CD8-positive, alpha-beta memory T cell (primary cell): ENCODE data around the gene PTGIS. TPM values are rescaled to one million over a fixed set of nuclear protein-coding genes. Genes with fewer than 3 reads are reported as not detected.

Experiments
- CTCF ChIA-PET: fragments of 350-600 bp; sonication (Branson Sonifier 250); formaldehyde crosslinking; loops from one replicate; lab custom pipeline; 2021; ENCODE audit warnings: antibody characterized with exemption; lab: Charles Lee
- POLR2A ChIA-PET: fragments of 350-600 bp; sonication (Branson Sonifier 250); formaldehyde crosslinking; loops from one replicate; lab custom pipeline; 2021; ENCODE audit warnings: antibody characterized with exemption; lab: Charles Lee
- DNase-seq, 5 donors: peaks; one replicate each; pipeline versions ENCODE4 v3.0.0 to v3.0.0-alpha.2; 2020 to 2022; ENCODE audit warnings: mixed read lengths in 1 of 5
- H3K27ac ChIP-seq: one replicate; pipeline ENCODE4 v1.7.0; 2013; ENCODE audit warnings: low read depth, mild to moderate bottlenecking, low read length, moderate library complexity
- H3K27me3 ChIP-seq: 2 replicates; pipeline ENCODE4 v1.7.0; 2013; ENCODE audit warnings: low read length, mild to moderate bottlenecking; ENCODE audit not compliant: insufficient read depth, poor library complexity, severe bottlenecking
- H3K36me3 ChIP-seq: 2 replicates; pipeline ENCODE4 v1.7.0; 2013; ENCODE audit warnings: mild to moderate bottlenecking, low read length, moderate library complexity; ENCODE audit not compliant: insufficient read depth
- H3K4me1 ChIP-seq: 2 replicates; pipeline ENCODE4 v1.7.0; 2013; ENCODE audit warnings: mild to moderate bottlenecking, low read length, moderate library complexity; ENCODE audit not compliant: insufficient read depth
- H3K4me3 ChIP-seq: 2 replicates; pipeline ENCODE4 v1.7.0; 2013; ENCODE audit warnings: mild to moderate bottlenecking, low read length
- H3K9me3 ChIP-seq: 2 replicates; pipeline ENCODE4 v1.7.0; 2013; ENCODE audit warnings: mild to moderate bottlenecking, low read length
- H3K27ac Mint-ChIP-seq, 8 donors: one replicate each; pipeline ENCODE4 v1.8.0; 2020 to 2021; ENCODE audit warnings: mixed read lengths in 8 of 8, mild to moderate bottlenecking in 6 of 8, inconsistent platforms in 3 of 8, moderate library complexity in 3 of 8
- H3K27me3 Mint-ChIP-seq, 2 donors: one replicate each; pipeline ENCODE4 v1.8.0; 2020 to 2021; ENCODE audit warnings: mixed read lengths in 2 of 2, mild to moderate bottlenecking in 1 of 2, moderate library complexity in 1 of 2
- H3K36me3 Mint-ChIP-seq, 3 donors: one replicate each; pipeline ENCODE4 v1.8.0; 2020 to 2021; ENCODE audit warnings: mixed read lengths in 3 of 3, inconsistent platforms in 1 of 3, mild to moderate bottlenecking in 1 of 3
- H3K4me1 Mint-ChIP-seq, 3 donors: one replicate each; pipeline ENCODE4 v1.8.0; 2020 to 2021; ENCODE audit warnings: mixed read lengths in 3 of 3, inconsistent platforms in 1 of 3, mild to moderate bottlenecking in 1 of 3
- H3K4me3 Mint-ChIP-seq, 7 donors: one replicate each; pipeline ENCODE4 v1.8.0; 2020 to 2021; ENCODE audit warnings: mixed read lengths in 7 of 7, mild to moderate bottlenecking in 6 of 7, moderate library complexity in 4 of 7, inconsistent platforms in 2 of 7
- H3K9me3 Mint-ChIP-seq, 5 donors: one replicate each; pipeline ENCODE4 v1.8.0; 2020 to 2022; ENCODE audit warnings: mixed read lengths in 5 of 5, mild to moderate bottlenecking in 3 of 5, moderate library complexity in 2 of 5, inconsistent platforms in 1 of 5
- polyA plus RNA-seq: library from polyadenylated mRNA; unstranded; fragments of 300-500 nt; fragmentation: Illumina TruSeq; gene quantifications from one replicate; pipeline ENCODE4 v1.2.3, GENCODE V29; 2021
- total RNA-seq, 2 experiments: library from RNA; stranded (reverse); gene quantifications; one replicate each; pipeline ENCODE4 v1.2.3, GENCODE V29; 2021

PTGIS gene
- total and polyA plus RNA-seq, 3 experiments from 2014 or later, result 0.15 to 7.8 (median 7.6) TPM

DNA sequence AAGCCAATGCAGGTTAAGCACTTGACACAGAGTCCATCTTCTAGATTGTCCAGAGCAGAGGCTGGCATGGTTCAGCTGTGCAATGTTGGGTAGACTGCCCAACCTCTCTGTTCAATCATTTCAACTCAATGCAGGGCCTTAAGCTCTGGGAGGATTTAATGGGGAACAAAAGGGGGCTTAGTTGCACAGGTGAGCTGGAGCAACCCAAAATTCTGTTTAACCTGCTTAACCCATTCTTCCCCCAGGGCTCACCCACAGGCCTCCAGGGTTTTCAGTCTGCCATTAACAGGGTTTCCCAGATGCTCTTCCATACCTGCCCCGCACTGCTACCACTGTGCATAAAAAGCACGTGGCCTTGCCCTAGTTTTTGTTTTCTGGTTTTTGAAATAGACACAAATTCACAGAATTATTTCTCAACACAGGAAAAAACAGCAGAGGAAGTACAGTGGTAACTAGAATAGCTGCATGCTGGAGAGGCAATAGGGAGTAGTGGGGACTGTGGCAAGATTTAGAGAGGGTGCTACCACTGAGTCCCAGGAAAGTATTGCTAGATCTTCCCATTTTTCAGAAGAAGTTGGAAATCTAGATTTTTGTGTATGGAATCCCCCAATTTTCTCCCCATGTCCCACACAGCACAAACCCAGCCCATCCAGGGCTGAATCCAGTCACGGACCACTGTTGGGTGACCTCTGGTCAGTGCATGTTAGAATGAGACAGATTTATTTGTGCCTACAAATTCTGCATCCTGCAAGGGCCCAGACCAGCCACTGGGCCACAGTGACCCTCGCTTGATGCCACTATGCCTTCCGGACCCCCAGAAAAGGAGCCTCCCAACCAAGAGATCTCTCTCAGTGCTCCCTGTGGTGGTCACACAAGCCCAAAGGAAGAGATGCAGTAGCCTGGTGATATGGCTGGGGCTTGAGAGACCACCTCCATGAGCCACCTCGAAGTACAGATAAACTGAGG lies 4.6 kb downstream of the PTGIS start:
- ChIA-PET CTCF (no interaction called here), POLR2A (no interaction called here)
- Histone ChIP-seq H3K27ac (no peak overlapping the region), H3K36me3 (no peaks in the 10 kb centered on the region), H3K4me1 (no peaks in the 10 kb centered on the region), H3K27me3 (peaks cover 17% of the 10 kb centered on the region), H3K4me3 (no peak overlapping the region), H3K9me3 (no peaks in the 10 kb centered on the region)
- no peak for DNase-seq
- Mint-ChIP-seq H3K36me3 (peaks cover 0 to 11% (median 0%) of the 10 kb centered on the region in 3 donors), H3K4me1 (peaks cover 0 to 4% (median 2%) of the 10 kb centered on the region in 3 donors), H3K4me3 (no peak overlapping the region), H3K27me3 (peaks cover 7 to 57% of the 10 kb centered on the region in 2 donors), H3K9me3 (peaks cover 0 to 3% (median 0%) of the 10 kb centered on the region in 5 donors), H3K27ac (no peak overlapping the region)

DNA sequence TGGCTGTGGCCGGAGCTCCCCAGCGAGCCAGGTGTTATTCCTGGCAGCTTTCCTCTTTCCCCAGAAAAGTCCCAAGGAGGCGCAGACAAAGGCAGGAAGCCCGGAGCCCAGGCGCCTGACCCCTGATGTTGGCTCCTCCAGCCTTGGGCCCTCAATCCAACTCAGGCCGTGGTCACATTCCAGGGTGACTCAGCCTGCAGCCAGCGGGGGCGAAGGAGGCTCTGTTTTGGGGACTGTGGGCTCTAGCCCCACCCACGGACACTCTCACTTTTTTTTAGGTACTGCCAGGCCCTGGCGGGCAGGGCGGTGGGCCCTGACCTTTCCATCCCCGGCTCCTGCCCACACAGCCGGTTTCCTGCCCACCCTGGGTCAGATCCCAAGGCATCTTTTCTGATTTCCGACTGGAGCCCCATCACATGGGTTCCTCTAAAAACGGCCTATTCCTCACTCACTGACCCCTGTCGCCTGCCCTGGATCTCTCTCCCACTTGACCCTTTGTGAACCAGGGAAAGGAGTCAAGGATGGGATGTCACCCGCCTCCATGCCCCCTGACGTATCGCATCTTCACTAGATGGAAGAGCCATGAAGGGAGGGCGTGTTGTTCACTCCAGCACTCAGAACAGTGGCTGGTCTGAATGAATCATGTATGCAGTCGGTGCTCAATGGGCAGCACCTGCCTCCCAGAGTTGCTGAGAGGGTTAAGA lies 5.5 kb downstream of the PTGIS start:
- peaks cover 8 to 63% of the 10 kb centered on the region in 2 donors for H3K27me3 Mint-ChIP-seq
- peaks cover 0 to 3% (median 0%) of the 10 kb centered on the region in 5 donors for H3K9me3 Mint-ChIP-seq
- POLR2A ChIA-PET, result no interaction called here
- peaks cover 13% of the 10 kb centered on the region for H3K27me3 ChIP-seq
- no peaks in the 10 kb centered on the region for H3K36me3 ChIP-seq
- H3K4me1 ChIP-seq, result no peaks in the 10 kb centered on the region
- CTCF ChIA-PET, result no interaction called here
- H3K4me1 Mint-ChIP-seq, result peaks cover 0 to 3% (median 2%) of the 10 kb centered on the region in 3 donors
- no peak overlapping the region for H3K27ac Mint-ChIP-seq
- no peak for DNase-seq
- H3K4me3 Mint-ChIP-seq, result no peak overlapping the region
- H3K27ac ChIP-seq, result no peak overlapping the region
- H3K36me3 Mint-ChIP-seq, result peaks cover 0 to 11% (median 0%) of the 10 kb centered on the region in 3 donors
- no peak overlapping the region for H3K4me3 ChIP-seq
- H3K9me3 ChIP-seq, result no peaks in the 10 kb centered on the region

DNA sequence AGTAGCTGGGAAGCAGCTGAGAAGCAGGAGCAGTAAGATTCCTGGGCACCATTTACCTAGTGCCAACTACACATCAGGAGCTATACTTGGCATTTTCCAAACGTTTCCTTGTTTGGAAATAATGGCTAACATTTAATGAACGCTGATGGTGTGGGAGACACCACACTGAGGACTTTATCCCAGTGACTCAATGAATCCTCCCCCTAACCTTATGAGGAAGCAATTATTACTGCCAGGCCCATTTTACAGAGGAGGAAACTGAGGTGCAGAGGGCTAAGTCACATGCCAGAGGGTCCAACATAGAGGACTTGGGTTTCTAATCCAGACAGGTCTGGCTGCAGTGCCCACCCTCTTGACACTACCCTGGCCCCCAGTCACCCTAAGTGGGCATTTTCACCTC lies 6.1 kb downstream of the PTGIS start:
- peaks cover 9% of the 10 kb centered on the region for H3K27me3 ChIP-seq
- Mint-ChIP-seq H3K27me3 (peaks cover 11 to 58% of the 10 kb centered on the region in 2 donors), H3K4me3 (no peak overlapping the region), H3K36me3 (peaks cover 0 to 11% (median 0%) of the 10 kb centered on the region in 3 donors), H3K9me3 (peaks cover 0 to 3% (median 0%) of the 10 kb centered on the region in 5 donors), H3K27ac (no peak overlapping the region), H3K4me1 (no peaks in the 10 kb centered on the region)
- POLR2A ChIA-PET, result no interaction called here
- CTCF ChIA-PET, result interaction anchor here (1.8 kb wide), 1 partner anchor 20 kb away, joined by 4 read pairs; no protein-coding TSS in a partner anchor
- H3K4me3 ChIP-seq, result no peak overlapping the region
- no peaks in the 10 kb centered on the region for H3K9me3 ChIP-seq
- H3K36me3 ChIP-seq, result no peaks in the 10 kb centered on the region
- H3K4me1 ChIP-seq, result no peaks in the 10 kb centered on the region
- no peak overlapping the region for H3K27ac ChIP-seq
- no peak for DNase-seq

DNA sequence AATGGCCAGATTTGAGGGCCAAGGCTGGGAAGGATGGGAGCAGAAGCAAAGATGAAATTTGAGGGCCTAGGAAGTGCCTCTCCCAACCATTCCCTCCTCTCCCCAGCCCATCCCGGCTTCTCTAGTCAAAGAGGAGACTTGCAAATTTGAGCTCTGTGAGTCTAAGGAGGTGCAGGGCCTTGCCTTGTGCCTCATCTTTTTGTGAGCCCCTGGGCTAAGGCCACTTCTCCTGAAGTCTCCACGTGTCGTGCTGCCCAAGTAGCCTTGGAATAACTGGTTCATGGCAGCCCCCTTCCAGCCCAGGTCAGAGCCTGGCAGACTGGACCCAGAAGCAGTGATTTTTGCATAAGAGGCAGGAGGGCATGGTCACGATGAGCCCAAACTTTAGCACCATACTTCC lies 6.7 kb downstream of the PTGIS start:
- Mint-ChIP-seq H3K27ac (peak overlapping the region in 1 of 8 donors; percentile 10), H3K36me3 (peaks cover 0 to 11% (median 0%) of the 10 kb centered on the region in 3 donors)
- CTCF ChIA-PET, result interaction anchor here (1.8 kb wide), 1 partner anchor 19 kb away, joined by 4 read pairs; no protein-coding TSS in a partner anchor

DNA sequence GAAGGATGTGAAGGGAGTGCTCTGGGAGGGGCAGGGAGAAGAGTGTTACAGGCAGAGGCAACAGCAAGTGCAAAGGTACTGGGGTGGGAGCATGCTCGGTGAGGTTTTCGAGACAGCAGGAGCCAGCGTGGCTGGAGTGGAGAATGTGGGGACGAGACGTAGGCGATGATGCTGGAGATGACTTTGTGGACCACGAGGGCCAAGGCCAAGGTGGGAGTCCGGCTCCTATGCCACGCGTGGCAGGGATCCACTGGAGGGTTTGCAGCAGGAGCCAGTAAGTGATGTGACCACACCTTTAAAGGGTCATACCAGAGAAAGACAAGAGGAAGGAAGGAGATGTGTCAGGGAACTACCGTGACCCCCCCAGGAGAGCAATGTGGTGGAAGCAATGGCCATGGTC lies 7.3 kb downstream of the PTGIS start:
- Mint-ChIP-seq H3K4me3 (no peak overlapping the region), H3K9me3 (peaks cover 0 to 3% (median 1%) of the 10 kb centered on the region in 5 donors), H3K27ac (no peak overlapping the region), H3K36me3 (peaks cover 0 to 11% (median 0%) of the 10 kb centered on the region in 3 donors), H3K27me3 (peaks cover 11 to 51% of the 10 kb centered on the region in 2 donors), H3K4me1 (no peaks in the 10 kb centered on the region)
- Histone ChIP-seq H3K4me1 (no peaks in the 10 kb centered on the region), H3K9me3 (no peaks in the 10 kb centered on the region), H3K36me3 (no peaks in the 10 kb centered on the region), H3K27ac (no peak overlapping the region), H3K4me3 (no peak overlapping the region), H3K27me3 (peaks cover 6% of the 10 kb centered on the region)
- CTCF ChIA-PET, result interaction anchor here (1.8 kb wide), 1 partner anchor 18 kb away, joined by 4 read pairs; no protein-coding TSS in a partner anchor
- POLR2A ChIA-PET, result no interaction called here
- DNase-seq, result no peak

More for the DNA sequence above, 6.7 kb downstream of the PTGIS start:
- peaks cover 9% of the 10 kb centered on the region for H3K27me3 ChIP-seq
- Mint-ChIP-seq H3K4me3 (no peak overlapping the region), H3K9me3 (peaks cover 0 to 3% (median 0%) of the 10 kb centered on the region in 5 donors), H3K27me3 (peaks cover 11 to 53% of the 10 kb centered on the region in 2 donors), H3K4me1 (no peaks in the 10 kb centered on the region)
- DNase-seq, result no peak
- no peak overlapping the region for H3K27ac ChIP-seq
- POLR2A ChIA-PET, result no interaction called here
- H3K4me1 ChIP-seq, result no peaks in the 10 kb centered on the region
- no peaks in the 10 kb centered on the region for H3K36me3 ChIP-seq
- no peaks in the 10 kb centered on the region for H3K9me3 ChIP-seq
- H3K4me3 ChIP-seq, result no peak overlapping the region

DNA sequence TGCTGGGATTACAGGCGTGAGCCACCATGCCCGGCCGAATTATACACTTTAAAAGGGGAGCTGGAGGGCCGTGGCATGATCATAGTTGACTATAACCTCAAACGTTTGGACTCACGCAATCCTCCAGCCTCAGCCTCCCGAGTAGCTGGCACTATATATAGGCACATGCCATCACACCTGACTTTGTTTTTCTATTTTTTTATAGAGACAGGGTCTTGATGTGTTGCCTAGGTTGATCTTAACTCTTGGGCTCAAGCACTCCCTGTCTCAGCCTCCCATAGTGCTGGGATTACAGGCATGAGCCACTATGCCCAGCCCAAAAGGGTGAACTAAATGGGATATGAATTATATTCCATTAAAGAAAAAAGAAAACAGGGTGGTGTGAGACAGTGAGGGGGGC lies 7.8 kb downstream of the PTGIS start:
- Histone ChIP-seq H3K27me3 (peaks cover 4% of the 10 kb centered on the region), H3K4me1 (no peaks in the 10 kb centered on the region), H3K4me3 (no peak overlapping the region), H3K36me3 (no peaks in the 10 kb centered on the region), H3K27ac (no peak overlapping the region), H3K9me3 (no peaks in the 10 kb centered on the region)
- Mint-ChIP-seq H3K27me3 (peaks cover 9 to 48% of the 10 kb centered on the region in 2 donors), H3K4me1 (no peaks in the 10 kb centered on the region), H3K36me3 (peaks cover 0 to 11% (median 0%) of the 10 kb centered on the region in 3 donors), H3K9me3 (peaks cover 0 to 5% (median 3%) of the 10 kb centered on the region in 5 donors), H3K27ac (no peak overlapping the region), H3K4me3 (no peak overlapping the region)
- ChIA-PET CTCF (interaction anchor here (1.8 kb wide), 1 partner anchor 18 kb away, joined by 4 read pairs; no protein-coding TSS in a partner anchor), POLR2A (no interaction called here)
- DNase-seq, result no peak

DNA sequence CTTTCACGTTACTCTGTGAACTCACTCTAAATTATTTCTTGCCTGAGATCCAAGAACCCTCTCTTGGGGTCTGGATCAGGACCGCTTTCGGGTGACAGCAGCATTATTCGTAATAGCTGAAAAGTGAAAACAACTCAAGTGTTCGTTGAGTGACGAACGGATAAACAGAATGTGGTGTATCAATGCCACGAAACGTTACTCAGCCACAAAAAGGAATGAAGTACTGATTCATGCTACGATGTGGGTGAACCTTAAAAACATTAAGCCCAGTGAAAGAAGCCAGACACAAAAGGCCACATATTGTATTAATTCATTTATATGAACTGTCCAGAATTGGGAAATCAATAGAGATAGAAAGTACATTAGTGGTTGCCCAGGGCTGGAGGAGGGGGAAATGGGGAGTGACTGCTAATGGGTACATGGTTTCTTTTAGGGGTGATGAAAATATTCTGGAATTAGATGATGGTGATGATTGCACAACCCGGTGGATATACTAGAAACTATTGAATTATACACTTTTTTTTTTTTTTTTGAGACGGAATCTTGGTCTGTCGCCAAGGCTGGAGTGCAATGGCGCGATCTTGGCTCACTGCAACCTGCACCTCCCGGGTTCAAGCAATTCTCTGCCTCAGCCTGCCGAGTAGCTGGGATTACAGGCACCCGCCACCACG lies 8.4 kb downstream of the PTGIS start:
- ChIA-PET CTCF (no interaction called here), POLR2A (no interaction called here)
- H3K27ac ChIP-seq, result no peak overlapping the region
- peaks cover 9 to 46% of the 10 kb centered on the region in 2 donors for H3K27me3 Mint-ChIP-seq
- no peak overlapping the region for H3K27ac Mint-ChIP-seq
- H3K27me3 ChIP-seq, result peaks cover 4% of the 10 kb centered on the region
- peaks cover 0 to 5% (median 3%) of the 10 kb centered on the region in 5 donors for H3K9me3 Mint-ChIP-seq
- H3K36me3 ChIP-seq, result no peaks in the 10 kb centered on the region
- H3K9me3 ChIP-seq, result no peaks in the 10 kb centered on the region
- H3K4me1 ChIP-seq, result no peaks in the 10 kb centered on the region
- no peak overlapping the region for H3K4me3 ChIP-seq
- H3K36me3 Mint-ChIP-seq, result peaks cover 0 to 11% (median 0%) of the 10 kb centered on the region in 3 donors
- DNase-seq, result no peak
- H3K4me3 Mint-ChIP-seq, result no peak overlapping the region
- H3K4me1 Mint-ChIP-seq, result no peaks in the 10 kb centered on the region
